ENCODE measurements around the gene FSIP1.

- TF ChIP-seq, protein P1, sequence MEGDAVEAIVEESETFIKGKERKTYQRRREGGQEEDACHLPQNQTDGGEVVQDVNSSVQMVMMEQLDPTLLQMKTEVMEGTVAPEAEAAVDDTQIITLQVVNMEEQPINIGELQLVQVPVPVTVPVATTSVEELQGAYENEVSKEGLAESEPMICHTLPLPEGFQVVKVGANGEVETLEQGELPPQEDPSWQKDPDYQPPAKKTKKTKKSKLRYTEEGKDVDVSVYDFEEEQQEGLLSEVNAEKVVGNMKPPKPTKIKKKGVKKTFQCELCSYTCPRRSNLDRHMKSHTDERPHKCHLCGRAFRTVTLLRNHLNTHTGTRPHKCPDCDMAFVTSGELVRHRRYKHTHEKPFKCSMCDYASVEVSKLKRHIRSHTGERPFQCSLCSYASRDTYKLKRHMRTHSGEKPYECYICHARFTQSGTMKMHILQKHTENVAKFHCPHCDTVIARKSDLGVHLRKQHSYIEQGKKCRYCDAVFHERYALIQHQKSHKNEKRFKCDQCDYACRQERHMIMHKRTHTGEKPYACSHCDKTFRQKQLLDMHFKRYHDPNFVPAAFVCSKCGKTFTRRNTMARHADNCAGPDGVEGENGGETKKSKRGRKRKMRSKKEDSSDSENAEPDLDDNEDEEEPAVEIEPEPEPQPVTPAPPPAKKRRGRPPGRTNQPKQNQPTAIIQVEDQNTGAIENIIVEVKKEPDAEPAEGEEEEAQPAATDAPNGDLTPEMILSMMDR (IDR thresholded peaks at IDR 0.05), result no peak
- TF ChIP-seq EP300 (IDR thresholded peaks at IDR 0.05), result no peak
Observed at GRCh38 chr15:39551476-39551875, 231.2 kb downstream of the FSIP1 start.

All from ovary (tissue), 3 donors.